NCI-H1436 treated with DMSO at 0.1 percent for 48 hours (cell line): ENCODE measurements around the gene RNASE4.

ENCODE experiments used
- DNase-seq: peaks from one replicate; lab custom pipeline; 2025; lab: John Stamatoyannopoulos, UW

Gene RNASE4

GRCh38 chr14:20745571-20746358 lies 61.4 kb downstream of the RNASE4 start, which contains the start of gene EDDM3A:
EDDM3A (plus strand) TSS chr14:20745887; CDS start chr14:20747581, 1,694 bp downstream.
- no peak for DNase-seq

- no peak for DNase-seq
These were observed 62.2 kb downstream of the RNASE4 start for GRCh38 chr14:20746566-20746965.

DNA sequence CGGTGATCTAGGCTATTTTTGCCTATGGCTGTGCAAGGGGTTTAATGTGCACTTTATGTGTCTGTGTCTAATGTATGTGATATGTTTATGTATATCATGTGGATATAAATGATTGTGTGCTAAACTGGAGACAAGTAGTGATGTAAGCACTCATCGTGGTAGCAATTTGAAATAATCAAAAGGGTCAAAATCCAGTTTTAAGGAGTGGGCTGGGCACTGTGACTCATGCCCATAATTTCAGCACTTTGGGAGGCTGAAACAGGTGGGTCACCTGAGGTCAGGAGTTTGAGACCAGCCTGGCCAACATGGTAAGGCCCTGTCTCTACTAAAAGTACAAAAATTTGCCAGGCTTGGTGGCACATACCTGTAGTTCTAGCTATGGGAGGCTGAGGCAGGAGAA lies 64.1 kb downstream of the RNASE4 start:
- DNase-seq: no peak

DNA sequence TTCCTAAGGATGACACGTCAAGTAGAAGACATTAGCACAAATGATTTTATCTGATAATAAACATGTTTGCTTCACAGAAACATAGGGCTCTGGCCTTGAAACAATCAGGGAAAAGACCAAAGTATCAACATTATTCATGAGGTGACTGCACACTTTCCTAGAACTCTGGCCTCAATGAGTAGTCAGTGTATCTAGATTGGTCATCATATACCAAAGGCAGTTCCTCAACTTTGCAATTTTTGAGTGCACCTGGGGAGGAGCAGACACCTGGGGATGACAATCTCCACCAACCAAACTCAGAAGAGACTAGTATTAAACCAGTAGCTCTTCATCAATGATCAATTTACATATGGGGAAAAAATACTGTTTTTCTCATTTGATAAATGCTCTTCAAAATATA lies 65.8 kb downstream of the RNASE4 start:
- DNase-seq: no peak
